Fibroblast of skin of back (primary cell): ENCODE data around the gene WHRN.

ENCODE experiments used
- DNase-seq: peaks from one replicate; pipeline ENCODE4 v3.0.0-alpha.2; 2013

Gene WHRN

DNA sequence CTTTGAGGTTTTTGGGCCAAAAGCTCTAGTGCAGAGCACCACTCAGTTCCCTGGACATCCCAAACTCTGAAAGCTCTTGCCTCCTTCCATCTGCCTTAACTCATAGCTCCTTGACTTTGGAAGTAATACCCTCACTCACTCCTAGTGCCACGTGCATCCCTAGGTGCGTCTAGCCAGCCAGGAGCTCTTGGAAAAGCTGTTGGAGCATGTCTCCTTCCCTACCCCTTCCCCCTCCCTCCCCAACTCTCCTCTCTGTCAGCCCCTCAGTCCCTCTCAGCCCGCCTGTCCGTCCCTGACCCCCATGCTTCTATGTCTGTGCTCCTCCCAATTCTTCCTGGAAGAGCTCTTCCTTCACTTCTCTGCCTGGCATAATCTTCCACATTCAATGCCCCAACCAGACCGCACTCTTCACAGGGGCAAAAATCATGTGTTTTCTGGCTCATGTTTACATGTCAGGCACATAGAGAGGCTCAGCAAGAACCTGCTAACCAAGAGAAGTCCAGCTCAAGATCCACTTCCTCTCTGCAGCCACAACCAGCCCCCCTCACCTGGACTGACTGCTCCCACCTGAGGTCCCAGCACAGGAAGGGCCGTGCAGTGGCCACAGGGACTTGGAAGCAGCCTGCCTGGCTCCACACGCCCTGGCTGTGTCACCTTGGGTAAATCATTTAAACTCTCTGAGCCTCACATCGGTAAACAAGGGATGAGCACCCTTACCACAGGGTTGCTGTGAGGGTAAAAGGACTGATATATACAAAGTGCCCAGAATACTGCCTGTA is 58.4 kb downstream of the WHRN start:
- no peak for DNase-seq

DNA sequence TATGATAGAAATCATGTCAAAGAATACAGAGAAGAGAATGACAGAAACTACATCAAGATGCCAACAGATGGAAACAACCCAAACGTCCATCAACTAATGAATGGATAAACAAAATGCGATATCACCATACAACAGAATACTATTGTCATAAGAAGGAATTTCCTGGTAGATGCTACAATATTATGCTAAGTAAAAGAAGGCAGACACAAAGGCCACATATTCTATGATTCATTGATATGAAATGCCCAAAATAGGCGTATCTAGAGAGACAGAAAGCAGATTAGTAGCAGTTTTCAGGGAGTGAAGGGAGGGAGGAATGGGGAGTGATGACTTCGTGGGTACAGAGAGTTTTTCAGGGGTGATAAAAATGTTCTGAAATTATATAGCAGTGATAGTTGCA is 59.2 kb downstream of the WHRN start:
- peak; percentile 76 for DNase-seq

DNA sequence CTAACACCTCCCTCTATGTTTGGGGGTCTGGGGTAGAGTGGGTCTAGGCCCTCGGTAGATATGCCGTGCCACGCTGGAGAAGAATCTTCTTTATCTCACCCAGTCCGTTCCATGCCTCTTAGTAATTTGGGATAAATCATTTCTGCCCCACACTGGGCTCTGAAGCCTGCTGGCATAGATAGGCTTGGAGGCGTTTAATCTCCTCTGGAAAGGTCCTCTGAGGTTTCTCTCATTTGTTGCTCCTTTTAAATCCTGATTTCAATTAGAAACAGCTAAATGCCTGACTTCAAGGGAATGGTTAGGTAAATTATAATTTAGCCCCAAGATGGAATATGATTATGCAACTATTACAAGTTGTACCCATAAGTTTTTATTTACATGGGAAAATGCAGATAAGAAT is 59.7 kb downstream of the WHRN start:
- no peak for DNase-seq

DNA sequence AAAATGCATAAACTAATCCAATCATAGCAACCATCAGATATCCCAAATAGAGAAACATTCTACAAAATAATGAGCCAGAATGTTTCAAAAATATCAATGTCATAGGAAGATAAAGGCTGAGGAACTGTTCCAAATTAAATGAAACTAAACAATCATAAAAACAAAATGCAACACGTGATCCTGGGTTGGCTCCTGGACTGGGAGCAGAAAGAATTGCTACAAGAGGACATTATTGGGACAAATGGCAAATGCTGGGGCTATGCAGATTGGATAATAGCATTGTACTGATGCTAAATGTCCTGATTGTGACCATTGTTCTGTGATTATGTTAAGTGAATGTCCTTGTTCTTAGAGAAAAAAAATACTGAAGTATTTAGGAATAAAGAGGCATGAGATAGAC is 63.3 kb downstream of the WHRN start:
- DNase-seq, result no peak

DNA sequence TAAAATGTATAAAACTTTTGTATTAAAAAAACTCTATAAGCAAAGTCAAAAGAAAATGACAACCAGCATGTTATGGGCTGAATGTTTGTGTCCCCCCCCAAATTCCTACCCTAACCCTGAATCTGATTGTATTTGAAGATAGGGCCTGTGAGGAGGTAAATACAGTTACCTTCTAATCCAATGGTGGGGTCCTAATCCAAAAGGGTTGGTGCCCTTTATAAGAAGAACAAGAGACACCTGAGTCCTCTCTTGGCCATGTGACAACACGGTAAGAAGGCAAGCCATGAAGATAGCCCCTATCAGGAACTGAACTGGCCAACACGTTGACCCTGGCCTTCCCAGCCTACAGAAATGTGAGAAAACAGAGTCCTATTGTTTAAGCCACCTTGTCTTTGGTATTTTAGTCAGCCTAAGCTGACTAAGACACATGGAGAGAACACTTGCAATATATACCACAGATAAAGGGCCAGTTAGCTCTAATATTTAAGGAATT is 67.8 kb downstream of the WHRN start:
- no peak for DNase-seq

DNA sequence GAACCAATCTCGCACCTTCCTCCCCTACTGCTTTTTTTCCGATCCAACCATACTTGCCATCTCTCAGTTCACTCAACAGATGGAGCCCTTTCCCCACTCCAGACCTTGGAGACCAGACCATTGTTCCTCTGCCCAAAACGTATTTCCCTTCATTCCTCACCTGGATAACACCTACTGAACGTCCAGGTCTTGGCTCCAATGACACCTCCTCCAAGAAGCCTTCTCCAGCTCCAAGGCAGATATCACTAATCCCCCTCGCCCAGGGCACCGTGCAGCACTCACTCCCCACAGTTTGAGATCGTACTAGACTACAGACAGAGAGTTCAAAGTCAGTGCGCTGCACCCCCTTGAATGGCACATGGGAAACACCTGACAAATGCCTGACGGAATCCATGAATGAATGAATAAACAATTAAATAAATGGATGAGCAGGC is 70.4 kb downstream of the WHRN start:
- peak; percentile 32 for DNase-seq

DNA sequence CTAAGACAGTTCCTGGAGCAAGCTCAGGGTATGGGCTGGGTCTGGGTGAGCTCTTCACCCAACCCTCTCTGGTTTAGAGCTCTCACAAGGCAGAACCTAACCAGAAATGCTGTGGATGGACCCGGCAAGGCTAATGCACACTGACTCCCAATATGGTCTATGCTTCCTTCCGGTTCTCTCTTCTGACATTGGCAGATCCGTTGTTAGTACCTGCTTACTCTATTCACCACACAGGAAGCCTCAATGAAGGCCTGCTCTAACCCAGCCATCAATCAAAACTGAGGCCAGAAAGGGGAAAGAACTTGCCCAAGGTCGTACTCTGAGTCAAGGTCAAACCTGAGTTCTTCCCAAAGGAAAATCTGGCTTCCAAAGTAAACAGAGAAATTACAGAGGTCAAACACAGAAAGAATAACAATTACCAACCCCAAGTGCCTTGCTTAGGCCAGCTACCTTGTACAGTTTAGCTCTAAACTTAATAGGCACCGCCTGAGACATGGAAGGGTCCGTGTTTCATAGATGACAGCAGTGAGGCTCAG is 71.5 kb downstream of the WHRN start:
- DNase-seq, result no peak

DNA sequence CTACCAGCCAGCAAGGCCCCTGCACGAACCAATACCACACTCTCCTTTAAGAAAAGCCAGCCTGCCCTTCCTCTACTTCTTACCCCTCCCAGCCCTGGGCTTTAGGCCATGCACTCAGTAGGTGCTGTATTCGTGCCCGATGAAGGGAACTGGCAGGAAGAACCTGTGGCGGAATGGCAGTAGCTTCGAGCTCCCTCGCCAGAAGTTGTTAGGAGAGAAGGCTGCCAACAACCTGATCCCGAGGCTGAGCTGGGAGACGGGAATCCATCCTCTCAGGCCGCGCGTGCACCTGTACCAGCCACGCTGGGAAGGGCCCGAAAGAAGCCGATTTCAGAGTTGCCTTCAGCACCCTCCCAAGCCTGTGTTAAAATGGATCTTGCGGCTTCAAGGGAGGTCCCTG is 72.2 kb downstream of the WHRN start:
- no peak for DNase-seq

DNA sequence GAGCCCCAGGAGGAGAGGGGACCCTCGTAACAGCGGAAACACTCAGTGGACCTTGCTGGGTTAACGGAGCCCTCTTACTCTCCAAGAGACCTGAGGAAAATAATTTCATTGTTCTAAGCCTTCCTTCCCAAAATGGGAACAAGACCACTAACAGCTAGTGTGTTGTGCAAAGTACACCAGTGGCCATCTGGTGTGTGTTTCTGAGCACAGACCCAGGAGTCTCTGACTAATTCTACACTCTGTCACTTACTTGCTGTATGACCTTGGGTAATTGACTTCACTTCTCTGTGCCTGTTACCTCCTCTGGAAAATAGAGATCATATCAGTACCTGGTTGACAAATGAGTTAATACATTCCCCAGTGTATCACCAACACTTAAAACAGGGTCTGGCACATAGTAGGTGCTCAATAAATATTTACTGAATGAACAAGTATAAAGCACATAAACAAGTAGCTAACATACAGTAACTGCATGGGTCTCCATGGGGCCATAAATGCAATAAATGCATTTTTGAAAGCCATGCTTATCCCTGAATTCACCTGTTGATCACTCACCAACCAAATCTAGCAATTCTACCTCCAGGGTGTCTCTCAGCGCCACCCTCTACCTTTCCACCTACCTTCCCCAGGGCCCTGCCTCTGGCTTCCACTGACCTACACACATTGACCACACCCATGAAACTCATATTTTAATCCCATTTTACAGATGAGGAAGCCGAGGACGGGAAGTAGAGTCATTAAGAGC is 72.8 kb downstream of the WHRN start:
- no peak for DNase-seq

DNA sequence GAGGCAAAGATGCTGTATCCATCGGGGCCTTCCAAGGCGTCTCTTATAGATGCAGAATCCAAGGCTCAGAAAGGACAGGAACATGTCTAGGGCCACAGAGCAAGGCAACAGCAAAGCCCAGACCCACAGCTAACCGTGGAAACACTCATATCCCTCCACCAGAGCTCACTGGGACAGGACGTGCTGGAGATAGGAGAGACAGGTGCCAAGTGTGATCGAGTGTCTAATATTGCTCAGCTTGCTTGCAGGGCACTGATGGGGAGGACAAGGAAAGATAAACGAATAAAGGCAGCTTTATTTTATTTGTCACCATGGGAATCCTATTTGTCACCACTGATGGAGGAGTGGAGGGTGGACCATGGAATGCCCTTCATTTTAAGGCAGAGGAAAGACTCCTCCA is 73.5 kb downstream of the WHRN start:
- no peak for DNase-seq

DNA sequence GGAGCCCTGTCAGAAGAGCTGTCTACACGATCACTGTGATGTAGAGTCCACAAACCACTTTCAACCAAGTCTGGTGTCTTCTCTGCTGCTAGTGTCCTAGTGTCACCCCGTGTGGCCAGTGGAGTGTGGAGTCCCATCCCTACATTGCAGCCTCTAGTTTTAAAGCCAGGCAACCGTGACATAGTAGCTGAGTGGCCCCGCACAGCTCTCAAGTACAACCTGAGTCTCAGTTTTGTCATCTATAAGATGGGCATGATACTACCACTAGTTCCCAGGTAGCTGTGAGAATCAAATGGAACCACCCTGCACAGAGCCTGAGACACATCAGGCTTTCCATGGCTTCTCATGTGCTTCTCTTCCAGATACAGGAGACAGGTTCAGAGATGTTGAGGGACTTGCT is 74.3 kb downstream of the WHRN start:
- DNase-seq, result no peak

DNA sequence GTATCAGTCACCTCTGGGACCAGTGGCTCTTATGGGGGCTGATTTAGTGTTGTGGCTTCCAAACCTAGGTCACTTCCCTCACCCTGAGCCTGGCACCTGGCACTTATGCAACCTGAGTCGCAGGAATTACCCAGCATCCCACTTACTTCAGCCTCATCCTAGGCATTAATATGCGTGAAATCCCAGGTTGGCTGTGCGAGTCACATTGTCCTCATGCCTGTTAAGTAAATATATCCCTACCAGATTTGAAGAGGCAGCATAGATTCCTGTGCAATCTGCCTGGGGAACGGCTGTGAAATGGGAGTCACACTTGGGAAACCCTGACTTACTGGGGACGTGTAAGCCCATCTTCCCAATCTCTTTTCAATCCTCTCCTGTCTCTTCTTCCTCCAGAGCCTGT is 74.8 kb downstream of the WHRN start:
- DNase-seq, result no peak

DNA sequence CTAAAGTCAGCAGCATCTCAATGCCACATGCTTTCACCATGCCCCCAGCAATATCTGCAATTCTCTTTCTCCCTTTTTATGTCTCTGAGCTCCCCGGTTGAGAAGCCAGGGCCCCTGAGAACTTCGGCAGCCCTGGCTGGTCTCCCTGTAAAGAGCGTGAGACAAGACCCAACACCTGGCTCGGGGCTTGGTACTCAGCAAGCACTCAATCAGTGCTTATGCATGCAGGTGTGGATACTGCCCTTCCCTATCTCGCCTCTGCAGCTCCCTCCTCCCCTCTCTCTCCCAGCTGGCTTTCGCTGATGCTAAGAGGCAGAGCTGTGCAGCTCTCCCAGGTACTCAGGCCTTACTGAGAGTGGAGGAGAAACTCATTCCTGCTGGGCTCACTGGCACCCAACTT is 75.8 kb downstream of the WHRN start:
- no peak for DNase-seq

DNA sequence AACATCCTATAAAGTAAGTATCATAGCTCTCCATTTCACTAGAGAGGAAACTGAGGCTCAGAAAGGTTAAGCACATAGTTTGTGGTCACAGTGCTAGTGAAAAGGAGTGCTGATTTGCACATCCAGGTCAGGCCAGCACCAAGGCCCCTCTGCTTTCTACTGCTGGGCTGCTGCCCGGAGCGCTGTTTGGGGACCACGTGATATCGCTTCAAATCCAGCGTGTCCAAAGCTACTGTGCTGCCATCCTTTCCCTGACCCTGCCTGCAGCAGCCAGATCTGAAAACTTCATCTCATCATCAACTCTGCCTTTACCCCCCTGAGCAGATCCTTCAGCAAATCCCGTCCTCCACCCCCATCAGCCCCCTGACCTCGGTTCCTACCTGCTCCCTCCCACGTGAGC is 76.8 kb downstream of the WHRN start:
- DNase-seq, result no peak

DNA sequence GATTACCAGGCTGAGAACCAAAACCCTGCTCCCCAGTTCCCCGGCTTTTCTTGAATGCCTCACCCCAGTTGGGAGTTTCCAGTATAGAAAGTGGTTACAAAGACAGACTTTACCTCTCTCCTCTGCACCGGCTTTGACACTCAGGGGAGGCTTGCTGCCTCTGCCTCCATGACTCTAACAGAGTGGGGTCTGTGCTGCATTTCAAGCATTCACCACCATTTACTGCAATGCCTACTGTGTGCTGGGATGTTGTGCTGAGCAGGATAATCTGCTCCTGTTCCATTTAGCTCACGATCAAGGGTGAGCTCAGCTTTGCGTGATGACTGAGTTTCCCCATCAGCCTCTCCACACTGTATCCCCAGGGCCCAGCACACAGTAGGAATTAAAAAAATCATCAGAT is 77.6 kb downstream of the WHRN start:
- DNase-seq, result no peak

DNA sequence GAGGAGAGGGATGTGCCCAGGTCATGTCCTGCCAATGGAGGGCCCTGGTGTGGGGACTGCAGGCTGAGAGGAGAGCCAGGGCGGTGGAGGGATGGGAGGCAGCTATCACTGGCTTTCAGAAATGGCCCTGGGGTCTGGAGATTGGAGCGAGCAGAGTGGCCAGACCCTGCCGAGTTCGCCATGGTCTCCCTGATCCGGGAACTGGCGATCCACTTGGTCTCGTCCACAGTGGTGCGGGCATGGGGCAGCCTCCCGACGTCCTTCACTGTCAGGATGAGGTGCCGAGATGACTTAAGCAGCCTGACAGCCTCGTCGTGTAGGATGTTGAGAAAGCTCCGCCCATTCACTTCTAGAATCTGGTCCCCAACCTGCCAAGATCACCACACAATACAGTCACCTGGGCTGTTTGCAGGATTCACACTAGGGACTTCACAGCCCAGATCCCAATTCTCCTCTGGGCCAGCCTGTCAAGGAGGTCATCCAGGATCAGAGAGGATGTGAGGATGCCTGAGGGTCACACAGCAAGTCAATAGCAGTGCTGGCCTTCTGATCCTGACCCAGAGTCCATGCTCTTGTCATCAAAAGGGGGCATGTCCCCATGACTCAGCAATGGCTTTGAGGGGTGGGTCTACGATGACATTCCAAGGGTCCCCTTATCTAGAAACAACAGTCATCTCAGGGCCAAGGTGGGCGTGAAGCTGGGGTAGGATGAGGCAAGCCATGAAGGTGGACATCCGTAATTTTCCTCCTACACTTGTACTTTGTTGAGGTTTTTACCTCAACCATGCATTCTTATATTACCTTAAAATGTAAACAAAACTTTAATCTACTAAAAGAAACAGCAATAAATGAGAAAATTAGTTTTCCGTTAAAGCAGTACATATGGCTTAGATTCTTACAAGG is 79.0 kb downstream of the WHRN start:
- DNase-seq, result no peak

DNA sequence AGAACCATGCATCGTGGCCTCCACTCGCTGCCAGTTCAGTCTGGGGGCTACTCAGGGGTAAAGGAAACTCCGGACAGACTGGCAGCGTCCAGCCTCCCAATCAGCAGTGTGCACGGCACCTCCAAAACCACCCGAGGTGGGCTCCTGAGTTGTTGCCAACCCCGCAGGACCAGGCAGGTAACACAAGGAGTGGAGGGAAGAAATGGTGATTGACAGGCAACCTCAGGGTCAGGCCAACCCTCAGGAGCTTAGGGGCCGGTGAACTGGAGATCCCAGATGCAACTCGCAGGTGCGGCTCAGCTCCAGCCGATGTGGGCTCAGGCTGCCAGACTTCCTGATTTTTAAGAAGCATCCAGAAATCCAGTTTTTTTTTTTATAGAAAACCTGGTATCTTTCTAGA is 80.1 kb downstream of the WHRN start:
- DNase-seq, result no peak

DNA sequence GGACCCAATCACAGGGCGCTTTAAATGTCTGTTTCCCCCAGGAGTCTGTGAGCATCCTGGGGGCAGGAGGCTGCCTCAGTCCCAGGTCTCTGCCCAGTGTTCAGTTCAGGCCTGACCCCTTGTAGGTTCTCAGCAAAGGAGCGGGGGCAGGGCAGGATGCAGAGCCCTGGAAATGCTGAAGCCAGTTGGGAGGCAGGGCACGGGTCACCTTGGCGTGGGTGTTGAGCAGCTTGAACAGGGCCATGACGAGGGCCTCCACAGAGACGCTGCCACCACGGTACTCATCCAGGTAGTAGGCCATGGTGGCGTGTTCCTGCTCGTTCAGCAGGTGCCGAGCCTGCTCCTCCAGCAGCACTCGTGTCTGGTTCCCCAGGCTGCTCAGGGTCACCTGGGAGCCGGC is 81.1 kb downstream of the WHRN start:
- DNase-seq, result no peak

DNA sequence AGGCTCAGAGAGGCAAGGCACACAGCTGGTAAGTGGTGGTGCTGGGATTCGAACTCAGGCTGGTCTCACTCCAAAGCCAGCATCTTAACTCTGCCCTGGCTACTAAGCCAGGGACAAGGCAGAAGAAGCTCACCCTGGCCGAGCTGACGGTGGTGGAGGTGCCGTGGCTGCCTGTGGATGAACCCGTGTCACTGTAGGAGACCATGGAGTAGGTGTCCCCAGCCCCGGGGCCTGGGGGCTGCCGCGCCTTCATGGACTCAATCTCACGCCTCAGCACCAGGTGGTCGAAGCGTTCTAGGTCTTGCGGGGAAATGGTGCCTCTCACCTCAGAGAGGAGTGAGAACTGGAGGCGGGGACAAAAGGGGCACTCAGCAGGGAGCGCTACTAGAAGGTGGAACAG is 82.1 kb downstream of the WHRN start:
- no peak for DNase-seq

DNA sequence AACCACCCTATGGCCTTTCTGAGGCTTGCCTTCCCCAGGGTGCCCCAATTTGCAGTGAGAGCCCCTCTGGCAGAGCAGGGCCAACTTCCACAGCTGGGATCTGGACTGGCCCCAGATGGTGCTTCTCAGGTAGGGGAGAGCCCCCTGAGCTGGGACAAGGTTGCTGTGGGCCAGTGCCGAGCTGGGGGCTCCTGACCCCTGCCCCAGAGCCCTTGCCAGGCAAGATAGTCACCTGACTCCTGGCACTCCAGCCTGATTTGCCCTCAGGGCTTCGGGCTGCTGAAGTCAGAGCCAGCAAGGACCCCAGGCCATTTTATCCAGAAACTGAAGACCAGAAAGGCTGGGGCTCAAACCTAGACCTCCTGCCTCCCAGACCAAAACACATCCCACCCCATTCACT is 84.1 kb downstream of the WHRN start:
- DNase-seq, result no peak

DNA sequence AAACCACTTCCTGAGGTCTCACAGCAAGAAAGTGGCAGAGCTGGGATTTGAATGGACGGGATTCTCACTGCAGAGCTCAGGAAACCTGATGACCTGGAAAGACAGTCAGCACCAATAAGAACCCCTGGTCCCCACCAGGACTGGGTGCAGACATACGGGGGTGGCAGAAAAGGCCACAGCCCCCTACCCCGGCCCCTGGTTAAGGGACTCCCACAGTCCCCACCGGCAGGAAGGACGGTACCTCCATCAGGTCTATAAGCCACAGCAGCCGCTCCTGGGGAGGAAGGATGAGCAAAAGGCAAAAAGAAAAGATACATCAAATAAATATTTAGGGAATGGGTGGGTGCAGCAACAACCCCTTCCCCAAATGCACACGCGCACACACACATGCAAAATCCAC is 85.5 kb downstream of the WHRN start:
- no peak for DNase-seq

DNA sequence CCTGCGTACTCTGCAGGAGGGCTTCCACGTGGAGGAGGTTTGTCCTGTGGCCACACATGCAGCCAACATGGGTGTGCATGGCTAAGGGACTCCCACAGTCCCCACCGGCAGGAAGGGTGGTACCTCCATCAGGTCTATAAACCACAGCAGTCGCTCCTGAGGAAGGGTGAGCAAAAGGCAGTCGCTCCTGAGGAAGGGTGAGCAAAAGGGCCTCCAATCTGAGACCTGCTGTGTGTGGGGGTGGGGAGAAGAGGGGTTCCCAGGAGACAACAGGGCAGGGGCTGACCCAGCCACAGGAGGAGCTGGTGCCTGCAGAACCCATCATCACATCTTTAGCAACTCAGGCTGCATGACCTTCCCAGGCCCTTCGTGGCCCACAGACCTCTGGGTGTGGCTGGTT is 87.2 kb downstream of the WHRN start:
- DNase-seq, result no peak

DNA sequence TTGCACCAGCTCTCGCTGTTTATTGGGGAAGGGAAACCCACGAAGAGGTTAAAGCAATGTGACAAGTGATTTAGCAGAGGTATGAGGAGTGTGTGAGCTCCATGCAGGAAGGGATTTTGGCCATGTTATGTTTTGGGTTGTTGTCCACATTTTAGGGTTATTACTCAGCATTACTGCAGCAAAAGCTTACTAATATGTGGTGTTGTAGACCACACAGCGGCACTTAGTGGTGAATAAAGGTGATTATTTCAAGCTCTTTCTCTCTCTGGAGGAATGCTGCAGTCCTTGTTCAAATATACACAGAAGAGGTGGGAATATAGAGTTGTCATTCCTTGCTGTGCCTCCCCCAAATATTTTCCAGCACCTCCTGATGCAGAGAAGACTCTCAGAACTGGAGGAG is 87.8 kb downstream of the WHRN start:
- DNase-seq, result peak; percentile 81
